ENCODE measurements around the gene NYNRIN. TPM values are rescaled to one million over a fixed set of nuclear protein-coding genes. Genes with fewer than 3 reads are reported as not detected.

Gene NYNRIN
- polyA plus RNA-seq, 1 donor from 2014 or later, result 5.7 TPM

GRCh38 chr14:24372701-24373416, 25.9 kb upstream of the NYNRIN start:
- Histone ChIP-seq H3K4me2 (ENCODE audit: low read length) (no peak overlapping the region), H3K36me3 (ENCODE audit: insufficient read depth, low read length) (no peaks in the 10 kb centered on the region), H3F3A (ENCODE audit: insufficient read depth, low read length, poor library complexity, severe bottlenecking) (no peaks in the 10 kb centered on the region), H4K20me1 (ENCODE audit: insufficient read depth) (no peaks in the 10 kb centered on the region), H3K9me3 (ENCODE audit: low read length) (no peaks in the 10 kb centered on the region), H3K9ac (ENCODE audit: low read length) (no peak overlapping the region), H3K9me2 (ENCODE audit: insufficient read depth, low read length) (no peaks in the 10 kb centered on the region), H3K27ac (ENCODE audit: low read length) (no peak overlapping the region), H3K27me3 (ENCODE audit: insufficient read depth, low read depth, low read length) (no peaks in the 10 kb centered on the region), H2AFZ (ENCODE audit: low read depth, low read length) (no peak overlapping the region), H3K79me2 (replicated peaks; ENCODE audit: insufficient read depth, low read length) (no peaks in the 10 kb centered on the region), H3K4me3 (ENCODE audit: low read length) (no peak overlapping the region)
- no peak for TF ChIP-seq EP300 (conservative IDR thresholded peaks at IDR 0.05; ENCODE audit: poor library complexity, severe bottlenecking)
- no peak for TF ChIP-seq MXI1 (conservative IDR thresholded peaks at IDR 0.05; ENCODE audit: poor library complexity, severe bottlenecking)
- TF ChIP-seq, protein P1, sequence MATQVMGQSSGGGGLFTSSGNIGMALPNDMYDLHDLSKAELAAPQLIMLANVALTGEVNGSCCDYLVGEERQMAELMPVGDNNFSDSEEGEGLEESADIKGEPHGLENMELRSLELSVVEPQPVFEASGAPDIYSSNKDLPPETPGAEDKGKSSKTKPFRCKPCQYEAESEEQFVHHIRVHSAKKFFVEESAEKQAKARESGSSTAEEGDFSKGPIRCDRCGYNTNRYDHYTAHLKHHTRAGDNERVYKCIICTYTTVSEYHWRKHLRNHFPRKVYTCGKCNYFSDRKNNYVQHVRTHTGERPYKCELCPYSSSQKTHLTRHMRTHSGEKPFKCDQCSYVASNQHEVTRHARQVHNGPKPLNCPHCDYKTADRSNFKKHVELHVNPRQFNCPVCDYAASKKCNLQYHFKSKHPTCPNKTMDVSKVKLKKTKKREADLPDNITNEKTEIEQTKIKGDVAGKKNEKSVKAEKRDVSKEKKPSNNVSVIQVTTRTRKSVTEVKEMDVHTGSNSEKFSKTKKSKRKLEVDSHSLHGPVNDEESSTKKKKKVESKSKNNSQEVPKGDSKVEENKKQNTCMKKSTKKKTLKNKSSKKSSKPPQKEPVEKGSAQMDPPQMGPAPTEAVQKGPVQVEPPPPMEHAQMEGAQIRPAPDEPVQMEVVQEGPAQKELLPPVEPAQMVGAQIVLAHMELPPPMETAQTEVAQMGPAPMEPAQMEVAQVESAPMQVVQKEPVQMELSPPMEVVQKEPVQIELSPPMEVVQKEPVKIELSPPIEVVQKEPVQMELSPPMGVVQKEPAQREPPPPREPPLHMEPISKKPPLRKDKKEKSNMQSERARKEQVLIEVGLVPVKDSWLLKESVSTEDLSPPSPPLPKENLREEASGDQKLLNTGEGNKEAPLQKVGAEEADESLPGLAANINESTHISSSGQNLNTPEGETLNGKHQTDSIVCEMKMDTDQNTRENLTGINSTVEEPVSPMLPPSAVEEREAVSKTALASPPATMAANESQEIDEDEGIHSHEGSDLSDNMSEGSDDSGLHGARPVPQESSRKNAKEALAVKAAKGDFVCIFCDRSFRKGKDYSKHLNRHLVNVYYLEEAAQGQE (IDR thresholded peaks at IDR 0.05; ENCODE audit: borderline replicate concordance), result no peak
- no peak for TF ChIP-seq CTCF (IDR thresholded peaks at IDR 0.05; ENCODE audit: poor library complexity, severe bottlenecking)
- no peak for TF ChIP-seq TAF1 (IDR thresholded peaks at IDR 0.05; ENCODE audit: low read depth)
- no peak for TF ChIP-seq POLR2AphosphoS5 (IDR thresholded peaks at IDR 0.05)
- no peak for TF ChIP-seq SMC3 (conservative IDR thresholded peaks at IDR 0.05; ENCODE audit: poor library complexity)
- no peak for TF ChIP-seq RAD21 (conservative IDR thresholded peaks at IDR 0.05)
- no peak for TF ChIP-seq EZH2 (IDR thresholded peaks at IDR 0.05; ENCODE audit: borderline replicate concordance, insufficient read depth, low read length, poor library complexity, severe bottlenecking)

GRCh38 chr14:24376448-24377070, 22.2 kb upstream of the NYNRIN start:
- Histone ChIP-seq H3K36me3 (ENCODE audit: insufficient read depth, low read length) (no peaks in the 10 kb centered on the region), H3K27me3 (ENCODE audit: insufficient read depth, low read depth, low read length) (no peaks in the 10 kb centered on the region), H3K4me3 (ENCODE audit: low read length) (no peak overlapping the region), H3K9me3 (ENCODE audit: low read length) (no peaks in the 10 kb centered on the region), H3K79me2 (replicated peaks; ENCODE audit: insufficient read depth, low read length) (no peaks in the 10 kb centered on the region), H4K20me1 (ENCODE audit: insufficient read depth) (no peaks in the 10 kb centered on the region), H3F3A (ENCODE audit: insufficient read depth, low read length, poor library complexity, severe bottlenecking) (no peaks in the 10 kb centered on the region), H3K27ac (ENCODE audit: low read length) (no peak overlapping the region), H3K9ac (ENCODE audit: low read length) (no peak overlapping the region), H3K9me2 (ENCODE audit: insufficient read depth, low read length) (no peaks in the 10 kb centered on the region), H3K4me2 (ENCODE audit: low read length) (no peak overlapping the region), H2AFZ (ENCODE audit: low read depth, low read length) (no peak overlapping the region)
- TF ChIP-seq POLR2AphosphoS5 (IDR thresholded peaks at IDR 0.05) (no peak), RAD21 (conservative IDR thresholded peaks at IDR 0.05) (no peak), EZH2 (IDR thresholded peaks at IDR 0.05; ENCODE audit: borderline replicate concordance, insufficient read depth, low read length, poor library complexity, severe bottlenecking) (no peak), TAF1 (IDR thresholded peaks at IDR 0.05; ENCODE audit: low read depth) (no peak), CTCF (IDR thresholded peaks at IDR 0.05; ENCODE audit: poor library complexity, severe bottlenecking) (no peak), EP300 (conservative IDR thresholded peaks at IDR 0.05; ENCODE audit: poor library complexity, severe bottlenecking) (no peak), SMC3 (conservative IDR thresholded peaks at IDR 0.05; ENCODE audit: poor library complexity) (no peak), MXI1 (conservative IDR thresholded peaks at IDR 0.05; ENCODE audit: poor library complexity, severe bottlenecking) (no peak)
- TF ChIP-seq, protein P1 (IDR thresholded peaks at IDR 0.05; ENCODE audit: borderline replicate concordance), result no peak

All from neural cell (in vitro differentiated cells).